Activated CD8-positive, alpha-beta memory T cell treated with anti-CD3 and anti-CD28 coated beads for 48 hours (primary cell): ENCODE data around the gene TMPRSS9.
"Not testable (repeated sequence)": the region's sequence is repeated elsewhere in the genome, so short reads cannot be mapped to it uniquely, and the experiment has no call there.

ENCODE experiments used
- DNase-seq, 3 experiments: peaks; one replicate each; pipeline ENCODE4 v3.0.0-alpha.2; 2020; ENCODE audit warnings: low read depth in 2 of 3, low spot score in 2 of 3

TMPRSS9 gene

GRCh38 chr19:2455851-2456570 is 95.9 kb downstream of the TMPRSS9 start:
- peak in 1 of 3 experiments; percentile 27 for DNase-seq

GRCh38 chr19:2457394-2458037 is 97.5 kb downstream of the TMPRSS9 start:
- no peak for DNase-seq

- no peak for DNase-seq
These were observed 98.0 kb downstream of the TMPRSS9 start for GRCh38 chr19:2458054-2458453.

- DNase-seq, result not testable (repeated sequence)
These were observed 98.7 kb downstream of the TMPRSS9 start for GRCh38 chr19:2458776-2459175.

GRCh38 chr19:2460245-2460644 is 100.2 kb downstream of the TMPRSS9 start:
- no peak for DNase-seq

GRCh38 chr19:2461751-2462634 is 101.9 kb downstream of the TMPRSS9 start:
- DNase-seq, result peak in 2 of 3 experiments; percentile 63 to 64

- no peak for DNase-seq
These were observed 102.8 kb downstream of the TMPRSS9 start for GRCh38 chr19:2462635-2463421.

- DNase-seq, result not testable (repeated sequence)
These were observed 103.6 kb downstream of the TMPRSS9 start for GRCh38 chr19:2463694-2464093.

- no peak for DNase-seq
These were observed 104.3 kb downstream of the TMPRSS9 start for GRCh38 chr19:2464389-2464788.

- DNase-seq, result no peak
These were observed 108.5 kb downstream of the TMPRSS9 start for GRCh38 chr19:2468596-2468995.

- no peak for DNase-seq
These were observed 109.2 kb downstream of the TMPRSS9 start for GRCh38 chr19:2469102-2469914.

GRCh38 chr19:2469915-2470200 is 109.8 kb downstream of the TMPRSS9 start:
- not testable (repeated sequence) for DNase-seq

- DNase-seq, result peak; percentile 86 to 96 (median 91)
These were observed 114.4 kb downstream of the TMPRSS9 start for GRCh38 chr19:2474232-2475017.

GRCh38 chr19:2475018-2475701 is 115.1 kb downstream of the TMPRSS9 start:
- peak in 2 of 3 experiments; percentile 41 to 66 for DNase-seq
